ENCODE data around the gene AKAP13. TPM values are rescaled to one million over a fixed set of nuclear protein-coding genes. Genes with fewer than 3 reads are reported as not detected.

The AKAP13 gene
- total and polyA plus RNA-seq, 2 donors, result 84.2 to 206 TPM

GRCh38 chr15:85539491-85539890 is 159.1 kb downstream of the AKAP13 start:
- Histone ChIP-seq H3K4me1 (ENCODE audit: insufficient read depth) (peaks cover 2% of the 10 kb centered on the region), H3K27ac (ENCODE audit: low read depth) (no peak overlapping the region), H3K4me3 (ENCODE audit: low read depth, low read length) (no peak overlapping the region), H3K36me3 (ENCODE audit: insufficient read depth) (no peaks in the 10 kb centered on the region)
- DNase-seq (ENCODE audit: extremely low spot score), result no peak

GRCh38 chr15:85540085-85540797 is 159.8 kb downstream of the AKAP13 start:
- no peak for DNase-seq (ENCODE audit: extremely low spot score)
- Histone ChIP-seq H3K4me1 (ENCODE audit: insufficient read depth) (peaks cover 2% of the 10 kb centered on the region), H3K27ac (ENCODE audit: low read depth) (no peak overlapping the region), H3K4me3 (ENCODE audit: low read depth, low read length) (no peak overlapping the region), H3K36me3 (ENCODE audit: insufficient read depth) (no peaks in the 10 kb centered on the region)
- 94% methylated on average over 6 of the region's 6 CpGs for WGBS

GRCh38 chr15:85541744-85542143 is 161.3 kb downstream of the AKAP13 start:
- DNase-seq (ENCODE audit: extremely low spot score), result no peak
- no peak overlapping the region for H3K27ac ChIP-seq (ENCODE audit: low read depth)
- 73% methylated on average over 1 of the region's 1 CpG for WGBS
- H3K36me3 ChIP-seq (ENCODE audit: insufficient read depth), result no peaks in the 10 kb centered on the region
- no peak overlapping the region for H3K4me3 ChIP-seq (ENCODE audit: low read depth, low read length)
- H3K4me1 ChIP-seq (ENCODE audit: insufficient read depth), result peaks cover 2% of the 10 kb centered on the region

GRCh38 chr15:85542488-85542887 is 162.1 kb downstream of the AKAP13 start:
- no peak overlapping the region for H3K27ac ChIP-seq (ENCODE audit: low read depth)

GRCh38 chr15:85542895-85543331 is 162.5 kb downstream of the AKAP13 start:
- Histone ChIP-seq H3K36me3 (ENCODE audit: insufficient read depth) (no peaks in the 10 kb centered on the region), H3K27ac (ENCODE audit: low read depth) (no peak overlapping the region), H3K4me1 (ENCODE audit: insufficient read depth) (peaks cover 1% of the 10 kb centered on the region), H3K4me3 (ENCODE audit: low read depth, low read length) (no peak overlapping the region)
- WGBS, result 53% methylated on average over 3 of the region's 3 CpGs
- DNase-seq (ENCODE audit: extremely low spot score), result no peak

More at GRCh38 chr15:85542488-85542887, 162.1 kb downstream of the AKAP13 start:
- DNase-seq (ENCODE audit: extremely low spot score), result no peak
- 85% methylated on average over 3 of the region's 3 CpGs for WGBS
- peaks cover 2% of the 10 kb centered on the region for H3K4me1 ChIP-seq (ENCODE audit: insufficient read depth)
- no peaks in the 10 kb centered on the region for H3K36me3 ChIP-seq (ENCODE audit: insufficient read depth)
- H3K4me3 ChIP-seq (ENCODE audit: low read depth, low read length), result no peak overlapping the region

- 21% methylated on average over 15 of the region's 15 CpGs for WGBS
- no peak overlapping the region for H3K4me3 ChIP-seq (ENCODE audit: low read depth, low read length)
- peak overlapping the region; percentile 43 for H3K27ac ChIP-seq (ENCODE audit: low read depth)
These were observed 163.3 kb downstream of the AKAP13 start for GRCh38 chr15:85543741-85544155.

GRCh38 chr15:85545185-85545584 is 164.8 kb downstream of the AKAP13 start:
- Histone ChIP-seq H3K4me3 (ENCODE audit: low read depth, low read length) (no peak overlapping the region), H3K36me3 (ENCODE audit: insufficient read depth) (no peaks in the 10 kb centered on the region), H3K27ac (ENCODE audit: low read depth) (peak overlapping the region; percentile 73), H3K4me1 (ENCODE audit: insufficient read depth) (no peaks in the 10 kb centered on the region)
- WGBS, result 61% methylated on average over 1 of the region's 1 CpG
- no peak for DNase-seq (ENCODE audit: extremely low spot score)

More at GRCh38 chr15:85543741-85544155, 163.3 kb downstream of the AKAP13 start:
- DNase-seq (ENCODE audit: extremely low spot score), result no peak
- H3K36me3 ChIP-seq (ENCODE audit: insufficient read depth), result no peaks in the 10 kb centered on the region
- no peaks in the 10 kb centered on the region for H3K4me1 ChIP-seq (ENCODE audit: insufficient read depth)

GRCh38 chr15:85545752-85546151 is 165.3 kb downstream of the AKAP13 start:
- no peak for DNase-seq (ENCODE audit: extremely low spot score)
- Histone ChIP-seq H3K4me3 (ENCODE audit: low read depth, low read length) (no peak overlapping the region), H3K36me3 (ENCODE audit: insufficient read depth) (no peaks in the 10 kb centered on the region), H3K27ac (ENCODE audit: low read depth) (peak overlapping the region; percentile 38), H3K4me1 (ENCODE audit: insufficient read depth) (no peaks in the 10 kb centered on the region)
- WGBS, result 86% methylated on average over 3 of the region's 3 CpGs

- no peak for DNase-seq (ENCODE audit: extremely low spot score)
- H3K4me3 ChIP-seq (ENCODE audit: low read depth, low read length), result no peak overlapping the region
- no peaks in the 10 kb centered on the region for H3K4me1 ChIP-seq (ENCODE audit: insufficient read depth)
- WGBS, result 88% methylated on average over 1 of the region's 1 CpG
- H3K36me3 ChIP-seq (ENCODE audit: insufficient read depth), result no peaks in the 10 kb centered on the region
- no peak overlapping the region for H3K27ac ChIP-seq (ENCODE audit: low read depth)
These were observed 167.0 kb downstream of the AKAP13 start for GRCh38 chr15:85547386-85547785.

GRCh38 chr15:85550283-85550682 is 169.9 kb downstream of the AKAP13 start:
- no peak overlapping the region for H3K4me3 ChIP-seq (ENCODE audit: low read depth, low read length)
- H3K4me1 ChIP-seq (ENCODE audit: insufficient read depth), result no peaks in the 10 kb centered on the region
- WGBS, result 74% methylated on average over 2 of the region's 2 CpGs

GRCh38 chr15:85551221-85551832 is 170.9 kb downstream of the AKAP13 start:
- no peaks in the 10 kb centered on the region for H3K36me3 ChIP-seq (ENCODE audit: insufficient read depth)
- H3K27ac ChIP-seq (ENCODE audit: low read depth), result no peak overlapping the region
- DNase-seq (ENCODE audit: extremely low spot score), result no peak
- H3K4me3 ChIP-seq (ENCODE audit: low read depth, low read length), result no peak overlapping the region
- H3K4me1 ChIP-seq (ENCODE audit: insufficient read depth), result no peaks in the 10 kb centered on the region
- 46% methylated on average over 3 of the region's 3 CpGs for WGBS

More at GRCh38 chr15:85550283-85550682, 169.9 kb downstream of the AKAP13 start:
- DNase-seq (ENCODE audit: extremely low spot score), result no peak
- H3K27ac ChIP-seq (ENCODE audit: low read depth), result no peak overlapping the region
- no peaks in the 10 kb centered on the region for H3K36me3 ChIP-seq (ENCODE audit: insufficient read depth)

GRCh38 chr15:85554852-85555521 is 174.6 kb downstream of the AKAP13 start:
- no peak for DNase-seq (ENCODE audit: extremely low spot score)
- H3K4me3 ChIP-seq (ENCODE audit: low read depth, low read length), result no peak overlapping the region
- H3K4me1 ChIP-seq (ENCODE audit: insufficient read depth), result no peaks in the 10 kb centered on the region
- 72% methylated on average over 7 of the region's 7 CpGs for WGBS
- no peak overlapping the region for H3K27ac ChIP-seq (ENCODE audit: low read depth)
- H3K36me3 ChIP-seq (ENCODE audit: insufficient read depth), result no peaks in the 10 kb centered on the region

GRCh38 chr15:85555875-85556617 is 175.6 kb downstream of the AKAP13 start:
- no peak for DNase-seq (ENCODE audit: extremely low spot score)
- WGBS, result 92% methylated on average over 5 of the region's 5 CpGs
- Histone ChIP-seq H3K4me1 (ENCODE audit: insufficient read depth) (no peaks in the 10 kb centered on the region), H3K4me3 (ENCODE audit: low read depth, low read length) (no peak overlapping the region), H3K36me3 (ENCODE audit: insufficient read depth) (no peaks in the 10 kb centered on the region), H3K27ac (ENCODE audit: low read depth) (no peak overlapping the region)

Data from urinary bladder (tissue), 4 donors.